Spinal cord (tissue), 10 donors: Measurements from ENCODE around the gene RNLS. TPM values are rescaled to one million over a fixed set of nuclear protein-coding genes. Genes with fewer than 3 reads are reported as not detected.

ENCODE experiments used
- DNase-seq, 6 donors: peaks; one replicate each; pipeline versions ENCODE4 v3.0.0 to v3.0.0-alpha.2; 2013 to 2015; ENCODE audit warnings: low spot score in 6 of 6, low read depth in 4 of 6
- H3K27ac ChIP-seq: one replicate; pipeline ENCODE4 v1.5.1; 2013; ENCODE audit warnings: low read depth, low read length, control low read depth
- H3K27me3 ChIP-seq: one replicate; pipeline ENCODE4 v1.6.1; 2013; ENCODE audit warnings: low read length; ENCODE audit not compliant: control insufficient read depth, insufficient read depth
- H3K36me3 ChIP-seq: one replicate; pipeline ENCODE4 v1.6.1; 2013; ENCODE audit warnings: low read length; ENCODE audit not compliant: control insufficient read depth, insufficient read depth
- H3K4me1 ChIP-seq: one replicate; pipeline ENCODE4 v1.6.1; 2013; ENCODE audit warnings: low read length; ENCODE audit not compliant: control insufficient read depth, insufficient read depth
- H3K4me3 ChIP-seq: one replicate; pipeline ENCODE4 v1.5.1; 2013; ENCODE audit warnings: low read depth, low read length, control low read depth
- H3K9me3 ChIP-seq: one replicate; pipeline ENCODE4 v1.6.1; 2013; ENCODE audit warnings: low read length; ENCODE audit not compliant: control insufficient read depth, insufficient read depth
- WGBS: methylation state at CpG from one replicate; pipeline ENCODE4 v1.1.5; 2013; ENCODE audit warnings: missing lambda C conversion rate; ENCODE audit not compliant: insufficient coverage; 5-methylcytosine and 5-hydroxymethylcytosine counted together
- polyA plus RNA-seq, 2 donors: library from polyadenylated mRNA; unstranded; fragments of 120-200 nt; gene quantifications; one replicate each; pipeline ENCODE4 v1.2.1, GENCODE V29; 2013; ENCODE audit not compliant: insufficient read length in 2 of 2
- total RNA-seq, 2 donors: library from RNA; depleted of rRNA in 1 of 2; stranded (reverse); fragments of 120-200 nt in 1 of 2; fragments of >200 nt in 1 of 2; gene quantifications; one replicate each; pipeline versions ENCODE4 v1.2.3 to v1.2.4, GENCODE V29; 2013 to 2014
- donor health status: healthy.

Gene RNLS
- total and polyA plus RNA-seq, 4 donors: 6.1 to 16.1 (median 7.7) TPM

- DNase-seq: no peak
- no peaks in the 10 kb centered on the region for H3K36me3 ChIP-seq
- WGBS: 80% methylated on average over 1 of the region's 1 CpG
- H3K27me3 ChIP-seq: no peaks in the 10 kb centered on the region
- H3K9me3 ChIP-seq: no peaks in the 10 kb centered on the region
- H3K27ac ChIP-seq: no peak overlapping the region
- no peaks in the 10 kb centered on the region for H3K4me1 ChIP-seq
- no peak overlapping the region for H3K4me3 ChIP-seq
Observed at GRCh38 chr10:88540351-88540750, 42.8 kb downstream of the RNLS start.

GRCh38 chr10:88538048-88538447, 45.1 kb downstream of the RNLS start:
- DNase-seq: peak in 1 of 6 donors; percentile 14
- WGBS: 20% methylated on average over 1 of the region's 2 CpGs
- H3K27me3 ChIP-seq: no peaks in the 10 kb centered on the region
- H3K36me3 ChIP-seq: no peaks in the 10 kb centered on the region
- no peak overlapping the region for H3K4me3 ChIP-seq
- H3K27ac ChIP-seq: no peak overlapping the region
- H3K9me3 ChIP-seq: no peaks in the 10 kb centered on the region
- H3K4me1 ChIP-seq: no peaks in the 10 kb centered on the region

- Histone ChIP-seq H3K9me3 (no peaks in the 10 kb centered on the region), H3K27ac (no peak overlapping the region)
Observed at GRCh38 chr10:88537322-88537721, 45.8 kb downstream of the RNLS start.

GRCh38 chr10:88536437-88536836, 46.7 kb downstream of the RNLS start:
- H3K27ac ChIP-seq: no peak overlapping the region
- H3K27me3 ChIP-seq: no peaks in the 10 kb centered on the region
- 93% methylated on average over 4 of the region's 4 CpGs for WGBS
- no peak overlapping the region for H3K4me3 ChIP-seq
- no peaks in the 10 kb centered on the region for H3K9me3 ChIP-seq
- no peaks in the 10 kb centered on the region for H3K36me3 ChIP-seq
- DNase-seq: no peak
- H3K4me1 ChIP-seq: no peaks in the 10 kb centered on the region

More at GRCh38 chr10:88537322-88537721, 45.8 kb downstream of the RNLS start:
- no peaks in the 10 kb centered on the region for H3K27me3 ChIP-seq
- no peaks in the 10 kb centered on the region for H3K36me3 ChIP-seq
- no peak for DNase-seq
- no peaks in the 10 kb centered on the region for H3K4me1 ChIP-seq
- H3K4me3 ChIP-seq: no peak overlapping the region
- no CpG with 5 or more reads among the region's 2 CpGs for WGBS

- H3K4me1 ChIP-seq: no peaks in the 10 kb centered on the region
- no CpG with 5 or more reads among the region's 1 CpG for WGBS
- no peak for DNase-seq
Observed at GRCh38 chr10:88534072-88534665, 48.9 kb downstream of the RNLS start.

GRCh38 chr10:88531392-88532052, 51.6 kb downstream of the RNLS start:
- no CpG with 5 or more reads among the region's 4 CpGs for WGBS
- H3K9me3 ChIP-seq: no peaks in the 10 kb centered on the region
- H3K27ac ChIP-seq: no peak overlapping the region
- no peaks in the 10 kb centered on the region for H3K27me3 ChIP-seq
- H3K4me1 ChIP-seq: no peaks in the 10 kb centered on the region
- DNase-seq: no peak
- H3K36me3 ChIP-seq: no peaks in the 10 kb centered on the region
- H3K4me3 ChIP-seq: no peak overlapping the region

More at GRCh38 chr10:88534072-88534665, 48.9 kb downstream of the RNLS start:
- Histone ChIP-seq H3K36me3 (no peaks in the 10 kb centered on the region), H3K27me3 (no peaks in the 10 kb centered on the region), H3K27ac (no peak overlapping the region), H3K9me3 (no peaks in the 10 kb centered on the region), H3K4me3 (no peak overlapping the region)

GRCh38 chr10:88530629-88531391, 52.3 kb downstream of the RNLS start:
- Histone ChIP-seq H3K4me1 (no peaks in the 10 kb centered on the region), H3K27ac (no peak overlapping the region), H3K27me3 (no peaks in the 10 kb centered on the region), H3K36me3 (no peaks in the 10 kb centered on the region), H3K9me3 (no peaks in the 10 kb centered on the region), H3K4me3 (no peak overlapping the region)
- no CpG with 5 or more reads among the region's 3 CpGs for WGBS
- no peak for DNase-seq

GRCh38 chr10:88530093-88530492, 53.0 kb downstream of the RNLS start:
- no peak overlapping the region for H3K27ac ChIP-seq
- H3K4me1 ChIP-seq: no peaks in the 10 kb centered on the region
- no peaks in the 10 kb centered on the region for H3K9me3 ChIP-seq
- H3K36me3 ChIP-seq: no peaks in the 10 kb centered on the region
- DNase-seq: no peak
- no peaks in the 10 kb centered on the region for H3K27me3 ChIP-seq
- WGBS: no CpG with 5 or more reads among the region's 2 CpGs
- H3K4me3 ChIP-seq: no peak overlapping the region

- WGBS: no CpG with 5 or more reads among the region's 4 CpGs
- DNase-seq: no peak
- H3K27ac ChIP-seq: no peak overlapping the region
- H3K4me1 ChIP-seq: no peaks in the 10 kb centered on the region
- H3K4me3 ChIP-seq: no peak overlapping the region
- no peaks in the 10 kb centered on the region for H3K9me3 ChIP-seq
- no peaks in the 10 kb centered on the region for H3K36me3 ChIP-seq
- no peaks in the 10 kb centered on the region for H3K27me3 ChIP-seq
Observed at GRCh38 chr10:88528806-88529570, 54.1 kb downstream of the RNLS start.
